HG02943 (cell line): ENCODE data around the gene GLIS1.

ENCODE experiments used
- ATAC-seq: cut with Tn5 transposase; IDR thresholded peaks from one replicate; pipeline ENCODE4 v1.9.1; 2021; ENCODE audit warnings: mild to moderate bottlenecking, low read depth, moderate library complexity; ENCODE audit not compliant: unreplicated experiment

GLIS1 gene

DNA sequence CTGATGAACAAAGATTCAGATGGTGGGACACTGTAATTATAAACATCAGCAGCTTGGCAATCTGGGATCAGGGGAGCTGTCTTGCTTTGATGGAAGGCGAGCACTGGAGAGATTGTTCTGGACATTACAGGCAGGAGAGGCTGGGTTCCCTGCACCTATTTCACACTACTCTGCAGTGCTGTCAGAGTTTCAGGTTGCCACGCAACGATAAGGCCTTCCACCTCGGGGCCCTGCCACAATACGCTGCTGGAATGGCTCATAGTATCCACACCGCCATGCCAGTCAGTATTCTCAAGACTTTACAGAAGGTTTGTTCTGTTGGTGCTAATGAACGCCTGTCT lies 96.8 kb downstream of the GLIS1 start:
- ATAC-seq = no peak

DNA sequence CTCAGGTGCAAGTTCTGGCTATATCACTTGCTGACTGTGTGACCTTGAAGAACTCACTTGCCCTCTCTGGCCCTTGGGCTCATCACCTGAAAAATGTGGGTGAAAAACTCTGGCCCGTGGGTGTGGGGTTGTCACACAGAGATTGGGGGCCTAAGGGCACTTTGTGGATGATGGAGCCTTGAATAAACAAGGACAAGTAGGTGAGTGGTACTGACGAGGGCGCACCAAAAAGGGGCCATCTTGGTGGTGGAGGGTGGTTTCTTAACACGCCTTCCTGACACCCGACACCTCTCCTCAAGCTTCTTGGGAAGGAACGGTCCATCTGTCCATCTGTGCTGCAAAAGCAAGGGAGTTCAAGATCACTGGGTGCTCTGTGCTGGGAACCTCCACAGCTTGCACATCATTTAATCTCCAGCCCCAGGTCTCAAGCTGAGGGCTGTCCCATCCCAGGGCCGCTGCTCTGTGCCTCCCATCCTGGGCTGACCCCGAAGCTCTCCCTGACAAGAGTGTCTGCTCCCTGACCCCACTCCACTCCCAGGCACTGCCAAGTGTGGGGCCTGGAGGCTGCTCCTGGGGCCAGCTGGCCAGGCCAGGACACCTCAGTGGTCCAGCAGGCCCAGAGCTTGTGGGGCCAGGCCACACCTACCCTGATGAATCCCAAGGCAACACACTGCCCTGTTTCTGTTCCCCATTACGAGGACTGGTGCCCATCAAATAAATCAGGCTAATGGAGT lies 97.3 kb downstream of the GLIS1 start:
- ATAC-seq = no peak

GRCh38 chr1:53640701-53641075 lies 98.3 kb downstream of the GLIS1 start:
- ATAC-seq = no peak

DNA sequence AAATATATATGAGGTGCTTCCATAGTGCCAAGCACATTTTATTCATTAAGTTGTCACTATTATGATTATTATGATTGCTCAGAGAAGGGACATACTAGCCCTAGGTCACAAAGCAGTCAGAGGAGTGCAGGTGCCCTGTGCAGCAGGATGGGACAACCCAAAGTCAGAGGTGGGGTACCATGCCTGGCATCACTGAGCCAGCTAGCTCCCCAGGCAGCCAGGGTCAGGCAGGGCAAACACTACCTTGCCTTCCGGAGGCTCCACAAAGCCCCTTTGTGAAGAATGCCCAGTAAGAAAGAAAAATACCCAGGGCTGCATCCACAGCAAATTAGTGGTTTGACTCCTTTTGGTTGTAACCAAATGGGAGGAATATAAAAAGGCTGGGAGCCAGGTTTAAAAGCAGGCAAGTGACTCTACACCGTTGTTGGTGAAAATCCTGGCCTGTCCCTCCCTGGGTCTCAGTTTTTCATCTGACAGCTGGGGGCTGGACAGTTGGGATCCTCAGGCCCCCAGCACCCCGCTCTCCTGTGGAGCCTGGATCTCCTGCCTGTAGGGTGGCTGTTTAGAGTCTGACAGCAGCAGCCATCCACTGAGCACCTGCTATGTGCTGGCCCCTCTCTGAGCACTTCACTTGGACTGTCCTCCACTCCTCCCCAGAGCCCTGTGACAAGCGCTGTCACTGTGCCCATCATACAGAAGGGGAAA lies 98.8 kb downstream of the GLIS1 start:
- ATAC-seq = no peak

DNA sequence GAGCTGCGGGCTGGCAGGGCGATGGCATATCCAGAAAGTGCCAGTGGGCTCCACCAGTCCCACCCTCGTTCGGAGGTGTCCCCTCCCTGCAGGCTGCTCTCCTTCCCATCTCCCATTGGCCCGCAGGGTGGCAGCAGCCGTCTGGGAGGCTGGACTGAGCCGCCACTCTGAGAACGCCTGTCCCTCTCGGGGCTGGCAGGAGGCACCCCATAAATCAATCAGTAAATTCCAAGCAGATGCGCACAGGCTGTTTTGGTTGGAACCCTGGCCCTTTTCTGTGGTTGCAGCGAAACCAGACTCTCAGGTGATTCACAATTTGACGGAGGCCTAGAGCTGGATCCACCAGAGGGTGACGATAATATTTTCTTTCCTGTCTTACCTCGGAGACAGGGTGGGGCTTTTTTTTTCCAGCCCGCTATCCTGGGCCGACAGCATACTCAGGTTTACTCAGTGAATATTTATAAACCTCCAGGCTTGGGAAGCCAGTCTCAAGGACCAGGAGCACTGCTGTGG lies 99.7 kb downstream of the GLIS1 start:
- no peak for ATAC-seq

DNA sequence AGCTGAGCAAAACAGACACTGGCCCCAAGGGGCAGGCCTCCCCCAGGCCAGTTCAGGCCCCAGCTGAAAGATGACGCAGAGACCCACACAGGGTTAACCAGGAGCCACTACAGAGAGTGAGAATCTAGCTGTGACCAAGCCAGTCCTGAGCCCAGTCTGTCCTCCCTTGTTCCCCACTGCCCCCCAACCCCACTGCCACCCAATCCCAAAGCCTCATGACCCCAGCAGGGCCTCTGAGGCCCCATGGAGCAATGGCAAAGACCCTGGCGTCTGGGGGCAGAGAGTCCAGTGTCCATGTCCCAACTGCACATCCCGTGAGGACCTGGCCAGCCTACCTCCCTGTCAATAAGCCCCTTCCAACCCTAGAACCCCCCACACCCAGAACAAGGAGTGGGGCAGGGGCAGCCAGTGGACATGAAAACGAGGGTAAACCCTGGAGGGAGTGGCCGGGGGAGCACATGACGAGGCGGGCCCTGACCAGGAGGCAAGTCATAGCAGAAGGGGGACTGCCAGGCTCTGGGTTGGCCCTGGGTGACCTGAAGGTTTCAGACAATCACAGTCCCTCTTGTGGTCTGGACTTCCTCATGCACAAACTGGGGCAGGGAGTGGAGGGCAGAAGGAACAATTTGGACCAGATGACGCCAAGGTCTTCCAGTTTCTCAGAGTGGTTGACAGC lies 100.5 kb downstream of the GLIS1 start:
- no peak for ATAC-seq

DNA sequence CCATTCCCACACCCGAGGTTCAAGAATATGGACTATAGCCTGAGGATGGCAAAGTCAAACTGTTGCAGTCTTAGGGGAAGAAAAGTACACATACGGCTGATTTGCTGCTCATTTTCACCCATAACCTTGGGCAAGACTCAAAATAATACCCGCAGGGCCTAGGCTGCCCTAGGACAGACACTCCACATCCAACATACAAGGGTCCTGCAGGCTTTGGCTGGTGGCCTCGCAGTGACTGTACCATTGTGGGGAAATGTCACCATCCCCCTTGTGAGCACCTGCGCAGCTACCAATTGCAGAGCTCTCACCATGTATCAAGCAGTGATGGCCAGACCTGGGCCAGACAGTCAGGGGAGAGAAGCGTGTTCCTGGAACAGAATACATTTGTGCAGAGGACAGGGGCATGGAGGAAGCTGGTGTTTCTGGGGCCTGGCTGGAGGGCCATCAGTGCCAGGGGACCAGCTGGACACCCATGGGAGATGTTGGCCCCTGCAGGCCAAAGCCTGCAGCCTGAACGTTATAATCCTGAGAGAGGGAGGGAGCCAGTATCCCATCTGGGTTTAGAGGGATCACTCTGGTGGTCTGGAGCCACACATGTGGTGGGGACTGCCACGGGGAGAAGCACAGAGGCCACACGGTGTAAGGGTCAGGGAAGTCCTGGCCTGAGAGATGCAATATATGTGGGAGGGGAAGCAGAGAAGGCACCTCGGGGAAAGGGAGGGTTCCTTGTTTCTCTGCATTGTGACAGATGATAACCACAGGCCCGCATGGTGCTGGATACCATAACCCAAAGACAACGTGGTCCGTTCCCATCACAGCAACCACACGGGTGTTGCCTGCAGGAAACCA lies 101.2 kb downstream of the GLIS1 start:
- ATAC-seq = no peak

DNA sequence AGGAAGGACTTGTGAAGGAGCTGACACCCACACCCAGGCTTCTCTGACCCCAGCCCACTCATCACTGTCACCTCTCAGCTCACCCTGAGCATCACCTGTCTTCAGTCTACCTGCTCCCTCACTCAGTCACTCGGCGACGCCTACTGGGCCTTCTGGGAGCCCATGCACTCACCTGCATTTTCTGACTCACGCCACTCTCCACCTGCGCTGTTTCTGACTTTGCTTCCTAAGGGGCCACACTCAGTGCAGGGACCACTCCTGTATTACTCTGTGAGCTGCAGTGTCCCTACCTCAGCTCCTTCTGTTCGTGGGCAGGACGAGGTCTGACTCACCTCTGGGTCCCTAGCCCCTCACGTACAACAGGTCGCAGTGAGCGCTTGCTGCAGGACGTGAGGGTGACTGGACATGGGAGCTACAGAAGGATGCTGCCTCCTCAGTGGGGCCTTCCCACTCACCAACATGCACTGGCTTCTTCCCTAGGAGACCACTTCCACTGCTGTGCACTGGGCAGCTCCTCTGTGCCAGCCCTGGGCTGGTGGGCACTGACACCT lies 102.3 kb downstream of the GLIS1 start:
- no peak for ATAC-seq

DNA sequence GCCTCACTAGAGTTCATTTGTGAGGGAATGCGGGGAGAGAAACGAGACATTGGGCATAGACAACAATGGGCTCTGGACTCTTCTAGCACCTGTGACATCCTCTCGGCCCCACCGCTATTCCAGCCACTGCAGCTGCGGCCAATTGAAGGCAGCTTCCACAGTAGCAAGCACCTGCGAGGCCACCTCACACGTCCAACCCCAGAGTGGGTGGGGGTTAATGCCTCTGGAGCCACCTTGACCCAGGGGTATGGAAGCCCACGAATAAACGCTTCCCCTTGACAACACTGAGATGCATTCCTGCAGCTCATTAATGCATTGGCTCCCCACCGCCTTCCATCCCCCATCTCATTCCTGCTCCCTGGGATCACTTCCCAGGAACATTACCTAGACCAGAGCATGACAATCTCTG lies 104.4 kb downstream of the GLIS1 start:
- no peak for ATAC-seq

GRCh38 chr1:53633073-53633704 lies 105.8 kb downstream of the GLIS1 start:
- no peak for ATAC-seq

- no peak for ATAC-seq
Measured at GRCh38 chr1:53631622-53632310, 107.2 kb downstream of the GLIS1 start.

DNA sequence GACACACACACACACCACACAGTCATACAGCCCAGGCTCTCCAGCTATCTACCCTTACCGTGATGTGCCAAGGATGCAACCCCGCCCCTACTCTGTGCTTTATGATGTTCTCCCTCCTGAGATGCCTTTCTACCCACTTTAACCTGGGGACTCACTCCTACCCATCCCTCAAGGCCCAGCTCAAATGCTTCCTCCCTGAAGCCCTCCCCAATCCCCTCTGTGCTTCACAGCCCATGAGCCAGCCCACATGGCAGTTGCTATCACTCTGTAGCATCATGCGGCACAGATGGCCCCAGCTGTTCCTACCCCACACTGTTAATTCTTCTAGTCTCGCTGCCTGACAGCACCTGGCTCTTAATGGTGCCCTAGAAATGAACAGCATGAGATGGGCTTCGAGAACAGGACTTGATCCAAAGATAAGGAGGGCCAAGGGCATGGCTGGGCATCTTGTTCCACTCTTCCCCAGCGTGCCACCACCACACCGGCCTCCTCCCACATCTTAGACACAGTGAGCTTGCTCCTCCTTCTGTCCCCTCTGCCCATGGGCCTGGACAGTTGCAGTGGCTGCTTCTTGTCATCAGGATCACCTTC lies 109.8 kb downstream of the GLIS1 start:
- ATAC-seq = no peak

GRCh38 chr1:53628286-53628955 lies 110.5 kb downstream of the GLIS1 start:
- no peak for ATAC-seq

- no peak for ATAC-seq
Measured at GRCh38 chr1:53627666-53628065, 111.3 kb downstream of the GLIS1 start.

DNA sequence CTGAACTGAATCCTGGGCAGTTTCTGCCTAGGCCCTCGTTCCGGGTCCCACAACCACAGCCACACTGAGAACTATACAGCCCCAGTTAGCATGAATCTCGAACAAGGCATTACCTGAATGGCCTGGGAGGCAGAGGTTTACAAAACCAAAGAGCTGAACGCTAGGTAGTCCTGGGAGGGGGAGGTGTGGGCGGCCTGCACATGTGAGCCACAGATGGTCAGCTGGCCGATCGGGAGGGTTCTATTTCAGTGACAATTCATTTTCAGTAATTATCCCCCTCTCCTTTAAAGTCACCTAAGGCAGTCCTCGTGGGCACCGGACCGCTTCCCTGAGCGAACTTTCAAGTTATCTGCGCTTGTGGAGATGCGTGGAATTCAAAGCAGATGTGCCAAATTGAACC lies 111.9 kb downstream of the GLIS1 start:
- ATAC-seq = no peak

- no peak for ATAC-seq
Measured at GRCh38 chr1:53626616-53627015, 112.3 kb downstream of the GLIS1 start.

- no peak for ATAC-seq
Measured at GRCh38 chr1:53625766-53626520, 113.0 kb downstream of the GLIS1 start.

- no peak for ATAC-seq
Measured at GRCh38 chr1:53625049-53625448, 113.9 kb downstream of the GLIS1 start.
